ENCODE results near the gene KRTAP9-3. TPM values are rescaled to one million over a fixed set of nuclear protein-coding genes. Genes with fewer than 3 reads are reported as not detected.
"Not testable (repeated sequence)": the region's sequence is repeated elsewhere in the genome, so short reads cannot be mapped to it uniquely, and the experiment has no call there.

KRTAP9-3 gene
- total RNA-seq, 1 donor from 2014 or later, result not detected

DNA sequence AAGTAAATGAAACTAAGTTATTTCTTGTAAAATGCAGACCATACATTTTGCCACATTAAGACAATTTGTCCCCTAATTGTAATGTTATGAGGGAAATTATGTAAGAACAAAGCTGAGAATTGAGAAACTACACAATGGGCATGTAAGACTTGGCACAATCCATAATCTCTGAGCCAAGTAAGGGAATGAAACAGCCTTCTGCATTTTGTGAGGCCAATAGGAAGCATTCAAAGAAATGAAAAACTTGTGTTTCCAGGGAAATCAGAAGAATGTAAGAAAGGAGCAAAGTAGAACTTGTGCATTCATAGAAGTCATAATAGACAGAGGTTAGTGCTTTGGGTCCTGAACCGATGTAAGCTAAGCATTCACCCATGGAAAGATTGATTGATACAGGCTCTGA lies 19.0 kb downstream of the KRTAP9-3 start:
- H3K27me3 Mint-ChIP-seq (ENCODE audit: insufficient read depth, low read depth), result peaks cover 13% of the 10 kb centered on the region

GRCh38 chr17:41254861-41255260 lies 22.6 kb downstream of the KRTAP9-3 start:
- no peaks in the 10 kb centered on the region for H3K36me3 ChIP-seq
- H4K20me1 ChIP-seq (ENCODE audit: low read depth), result no peaks in the 10 kb centered on the region
- Mint-ChIP-seq H3K27ac (no peak overlapping the region), H3K36me3 (no peaks in the 10 kb centered on the region), H3K27me3 (ENCODE audit: insufficient read depth, low read depth) (peaks cover 7% of the 10 kb centered on the region), H3K4me1 (no peaks in the 10 kb centered on the region), H3K9me3 (no peaks in the 10 kb centered on the region), H3K4me3 (no peak overlapping the region)
- H3K4me3 ChIP-seq, result no peak overlapping the region
- H2AFZ ChIP-seq (replicated peaks), result no peak overlapping the region
- no peak for DNase-seq (ENCODE audit: low spot score)
- H3K27ac ChIP-seq, result no peak overlapping the region
- no peaks in the 10 kb centered on the region for H3K27me3 ChIP-seq
- no peaks in the 10 kb centered on the region for H3K4me1 ChIP-seq
- TF ChIP-seq CTCF (IDR thresholded peaks at IDR 0.05) (no peak), EZH2phosphoT487 (IDR thresholded peaks at IDR 0.05) (no peak), EZH2 (IDR thresholded peaks at IDR 0.05) (no peak)
- no peaks in the 10 kb centered on the region for H3K79me2 ChIP-seq (ENCODE audit: low read depth)
- no peaks in the 10 kb centered on the region for H3K9me3 ChIP-seq (ENCODE audit: low read depth)
- H3K4me2 ChIP-seq, result no peak overlapping the region
- H3K9ac ChIP-seq, result no peak overlapping the region
- H3F3A ChIP-seq (ENCODE audit: low read depth), result no peaks in the 10 kb centered on the region

More for the DNA sequence above, 19.0 kb downstream of the KRTAP9-3 start:
- no peak overlapping the region for H3K9ac ChIP-seq
- H3K4me2 ChIP-seq, result no peak overlapping the region
- H3K79me2 ChIP-seq (ENCODE audit: low read depth), result no peaks in the 10 kb centered on the region
- H3K9me3 ChIP-seq (ENCODE audit: low read depth), result no peaks in the 10 kb centered on the region
- no peaks in the 10 kb centered on the region for H3K4me1 Mint-ChIP-seq
- H4K20me1 ChIP-seq (ENCODE audit: low read depth), result no peaks in the 10 kb centered on the region
- H3K4me3 ChIP-seq, result no peak overlapping the region
- TF ChIP-seq CTCF (IDR thresholded peaks at IDR 0.05) (no peak), EZH2phosphoT487 (IDR thresholded peaks at IDR 0.05) (no peak), EZH2 (IDR thresholded peaks at IDR 0.05) (no peak)
- H3K36me3 Mint-ChIP-seq, result no peaks in the 10 kb centered on the region
- no peak overlapping the region for H3K27ac Mint-ChIP-seq
- no peaks in the 10 kb centered on the region for H3K36me3 ChIP-seq
- H3K9me3 Mint-ChIP-seq, result no peaks in the 10 kb centered on the region
- H3K27ac ChIP-seq, result no peak overlapping the region
- no peaks in the 10 kb centered on the region for H3K4me1 ChIP-seq
- H3K27me3 ChIP-seq, result no peaks in the 10 kb centered on the region
- no peaks in the 10 kb centered on the region for H3F3A ChIP-seq (ENCODE audit: low read depth)
- H3K4me3 Mint-ChIP-seq, result no peak overlapping the region
- H2AFZ ChIP-seq (replicated peaks), result no peak overlapping the region
- no peak for DNase-seq (ENCODE audit: low spot score)

DNA sequence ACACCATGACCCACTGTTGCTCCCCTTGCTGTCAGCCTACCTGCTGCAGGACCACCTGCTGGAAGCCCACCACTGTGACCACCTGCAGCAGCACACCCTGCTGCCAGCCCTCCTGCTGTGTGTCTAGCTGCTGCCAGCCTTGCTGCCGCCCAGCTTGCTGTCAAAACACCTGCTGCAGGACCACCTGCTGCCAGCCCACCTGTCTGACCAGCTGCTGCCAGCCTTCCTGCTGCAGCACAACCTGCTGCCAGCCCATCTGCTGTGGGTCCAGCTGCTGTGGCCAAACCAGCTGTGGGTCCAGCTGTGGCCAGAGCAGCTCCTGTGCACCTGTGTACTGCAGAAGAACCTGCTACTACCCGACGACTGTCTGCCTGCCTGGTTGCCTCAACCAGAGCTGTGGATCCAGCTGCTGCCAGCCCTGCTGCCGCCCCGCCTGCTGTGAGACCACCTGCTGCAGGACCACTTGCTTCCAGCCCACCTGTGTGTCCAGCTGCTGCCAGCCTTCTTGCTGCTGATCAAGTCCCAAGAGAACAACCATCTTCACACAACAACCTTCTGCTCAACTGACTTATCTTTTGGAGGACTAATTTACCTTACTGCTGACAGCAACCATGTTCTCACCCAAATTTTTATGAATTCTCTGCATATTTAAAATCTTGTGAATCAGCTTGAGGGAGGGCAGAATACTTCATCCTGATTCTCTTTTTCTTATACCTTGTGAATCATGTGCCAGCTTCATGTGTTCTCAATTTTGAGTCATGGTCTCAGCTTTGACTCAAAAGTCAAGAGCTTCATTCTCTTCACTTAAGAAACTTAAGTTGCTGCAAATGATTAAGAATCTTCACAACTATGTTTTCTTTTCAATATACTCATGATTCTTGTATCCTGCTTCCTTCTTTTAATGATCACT lies 23.4 kb downstream of the KRTAP9-3 start, which contains the start of gene KRTAP9-9:
KRTAP9-9 (plus strand) TSS at position 4 of the 910 bp plus-strand sequence.
- not testable (repeated sequence) for H3K27ac ChIP-seq; H3K79me2 ChIP-seq (ENCODE audit: low read depth); H3K27ac Mint-ChIP-seq; H3K4me2 ChIP-seq; H3K9ac ChIP-seq; H3K27me3 ChIP-seq; H3K27me3 Mint-ChIP-seq (ENCODE audit: insufficient read depth, low read depth); H3K4me1 ChIP-seq; H3K36me3 Mint-ChIP-seq; DNase-seq (ENCODE audit: low spot score); H3K4me3 ChIP-seq; H3K4me1 Mint-ChIP-seq; H3K9me3 ChIP-seq (ENCODE audit: low read depth); H3F3A ChIP-seq (ENCODE audit: low read depth); H2AFZ ChIP-seq (replicated peaks); H3K36me3 ChIP-seq; H3K4me3 Mint-ChIP-seq; H3K9me3 Mint-ChIP-seq; H4K20me1 ChIP-seq (ENCODE audit: low read depth)

GRCh38 chr17:41256291-41256685 lies 24.0 kb downstream of the KRTAP9-3 start:
- Histone ChIP-seq H3K79me2 (ENCODE audit: low read depth) (no peaks in the 10 kb centered on the region), H3K4me1 (no peaks in the 10 kb centered on the region), H3K9me3 (ENCODE audit: low read depth) (no peaks in the 10 kb centered on the region), H3F3A (ENCODE audit: low read depth) (no peaks in the 10 kb centered on the region), H4K20me1 (ENCODE audit: low read depth) (no peaks in the 10 kb centered on the region), H3K4me3 (no peak overlapping the region), H3K9ac (no peak overlapping the region), H2AFZ (replicated peaks) (no peak overlapping the region), H3K27me3 (no peaks in the 10 kb centered on the region), H3K27ac (no peak overlapping the region), H3K36me3 (no peaks in the 10 kb centered on the region), H3K4me2 (no peak overlapping the region)
- Mint-ChIP-seq H3K4me1 (no peaks in the 10 kb centered on the region), H3K27me3 (ENCODE audit: insufficient read depth, low read depth) (peaks cover 7% of the 10 kb centered on the region), H3K4me3 (no peak overlapping the region), H3K9me3 (no peaks in the 10 kb centered on the region), H3K36me3 (no peaks in the 10 kb centered on the region), H3K27ac (no peak overlapping the region)
- no peak for DNase-seq (ENCODE audit: low spot score)
- no peak for TF ChIP-seq EZH2 (IDR thresholded peaks at IDR 0.05)
- no peak for TF ChIP-seq EZH2phosphoT487 (IDR thresholded peaks at IDR 0.05)
- TF ChIP-seq CTCF (IDR thresholded peaks at IDR 0.05), result no peak

All from neural progenitor cell (in vitro differentiated cells).